A549 (cell line): ENCODE data around the gene RABGEF1.

Experiments
- BHLHE40 ChIP-seq: IDR thresholded peaks from 2 replicates; pipeline ENCODE4 v1.6.1; 2012; ENCODE audit warnings: low read depth, low read length, inconsistent platforms
- CBX2 ChIP-seq: fragments of 200-600 bp; sonication (generic); IDR thresholded peaks from 2 replicates; pipeline ENCODE4 v1.6.1; 2016; ENCODE audit warnings: low read depth, mild to moderate bottlenecking, borderline replicate concordance
- EP300 ChIP-seq, 2 experiments: fragments of >200 bp; sonication (Bioruptor Twin); formaldehyde crosslinking; IDR thresholded peaks; 2 replicates in 1 of 2; 3 replicates in 1 of 2; pipeline ENCODE4 v1.6.1; 2016 to 2017
- MAFK ChIP-seq: fragments of 450-650 bp; IDR thresholded peaks from 2 replicates; pipeline ENCODE4 v1.6.1; 2014; ENCODE audit not compliant: partially characterized antibody
- NFE2L2 ChIP-seq: fragments of 150-350 bp; conservative IDR thresholded peaks from 2 replicates; pipeline ENCODE4 v1.6.1; 2014; ENCODE audit warnings: low read length
- POLR2A ChIP-seq: IDR thresholded peaks from 2 replicates; pipeline ENCODE4 v1.6.1; 2012; ENCODE audit warnings: mild to moderate bottlenecking, low read length
- RCOR1 ChIP-seq: fragments of 150-350 bp; IDR thresholded peaks from 2 replicates; pipeline ENCODE4 v1.6.1; 2014; ENCODE audit warnings: antibody characterized with exemption, low read length, low read depth
- SMC3 ChIP-seq: fragments of >200 bp; sonication (Bioruptor Twin); formaldehyde crosslinking; IDR thresholded peaks from 3 replicates; pipeline ENCODE4 v1.6.1; 2018; ENCODE audit warnings: inconsistent platforms
- TF ChIP-seq, protein P1 (sequence below): fragments of >200 bp; sonication (Bioruptor Twin); formaldehyde crosslinking; IDR thresholded peaks from 3 replicates; pipeline ENCODE4 v1.6.1; 2016
- TF ChIP-seq, protein P2 (sequence below): fragments of >200 bp; sonication (Bioruptor Twin); formaldehyde crosslinking; IDR thresholded peaks from 3 replicates; pipeline ENCODE4 v1.5.1; 2016
- TF ChIP-seq, protein P3 (sequence below): fragments of 250-450 bp; sonication (Bioruptor Pico); IDR thresholded peaks from 2 replicates; pipeline ENCODE4 v1.5.0; 2021; ENCODE audit warnings: mild to moderate bottlenecking, moderate library complexity, borderline replicate concordance
- TF ChIP-seq, protein P4 (sequence below): IDR thresholded peaks from 2 replicates; pipeline ENCODE4 v1.6.1; 2012

DNA sequence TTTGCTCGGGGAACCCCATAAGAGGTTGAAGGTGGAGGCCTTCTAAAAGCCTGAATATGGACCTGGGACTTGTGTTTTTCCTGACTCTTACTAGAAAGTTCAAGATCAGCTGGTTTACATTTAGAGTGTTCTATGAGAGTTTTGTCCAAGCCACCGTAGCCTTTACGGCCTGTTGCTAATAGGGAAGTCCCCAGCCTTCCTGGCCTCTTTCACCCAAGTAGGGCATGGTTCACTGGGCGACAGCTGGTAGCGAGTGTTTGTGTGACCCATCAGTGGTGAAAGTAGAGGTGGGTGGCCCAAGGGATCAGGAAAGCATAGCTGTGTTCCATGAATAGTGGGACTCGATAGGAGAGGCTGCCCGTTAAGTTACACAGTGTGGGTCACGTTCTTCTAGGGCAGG is 60.1 kb downstream of the RABGEF1 start:
- TF ChIP-seq NFE2L2 = no peak
- TF ChIP-seq RCOR1 = no peak
- TF ChIP-seq BHLHE40 = no peak
- TF ChIP-seq, protein P1, sequence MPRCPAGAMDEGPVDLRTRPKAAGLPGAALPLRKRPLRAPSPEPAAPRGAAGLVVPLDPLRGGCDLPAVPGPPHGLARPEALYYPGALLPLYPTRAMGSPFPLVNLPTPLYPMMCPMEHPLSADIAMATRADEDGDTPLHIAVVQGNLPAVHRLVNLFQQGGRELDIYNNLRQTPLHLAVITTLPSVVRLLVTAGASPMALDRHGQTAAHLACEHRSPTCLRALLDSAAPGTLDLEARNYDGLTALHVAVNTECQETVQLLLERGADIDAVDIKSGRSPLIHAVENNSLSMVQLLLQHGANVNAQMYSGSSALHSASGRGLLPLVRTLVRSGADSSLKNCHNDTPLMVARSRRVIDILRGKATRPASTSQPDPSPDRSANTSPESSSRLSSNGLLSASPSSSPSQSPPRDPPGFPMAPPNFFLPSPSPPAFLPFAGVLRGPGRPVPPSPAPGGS = no peak
- no peak for TF ChIP-seq EP300 (IDR thresholded peaks at IDR 0.05)
- TF ChIP-seq MAFK = no peak
- TF ChIP-seq POLR2A = no peak
- TF ChIP-seq, protein P2, sequence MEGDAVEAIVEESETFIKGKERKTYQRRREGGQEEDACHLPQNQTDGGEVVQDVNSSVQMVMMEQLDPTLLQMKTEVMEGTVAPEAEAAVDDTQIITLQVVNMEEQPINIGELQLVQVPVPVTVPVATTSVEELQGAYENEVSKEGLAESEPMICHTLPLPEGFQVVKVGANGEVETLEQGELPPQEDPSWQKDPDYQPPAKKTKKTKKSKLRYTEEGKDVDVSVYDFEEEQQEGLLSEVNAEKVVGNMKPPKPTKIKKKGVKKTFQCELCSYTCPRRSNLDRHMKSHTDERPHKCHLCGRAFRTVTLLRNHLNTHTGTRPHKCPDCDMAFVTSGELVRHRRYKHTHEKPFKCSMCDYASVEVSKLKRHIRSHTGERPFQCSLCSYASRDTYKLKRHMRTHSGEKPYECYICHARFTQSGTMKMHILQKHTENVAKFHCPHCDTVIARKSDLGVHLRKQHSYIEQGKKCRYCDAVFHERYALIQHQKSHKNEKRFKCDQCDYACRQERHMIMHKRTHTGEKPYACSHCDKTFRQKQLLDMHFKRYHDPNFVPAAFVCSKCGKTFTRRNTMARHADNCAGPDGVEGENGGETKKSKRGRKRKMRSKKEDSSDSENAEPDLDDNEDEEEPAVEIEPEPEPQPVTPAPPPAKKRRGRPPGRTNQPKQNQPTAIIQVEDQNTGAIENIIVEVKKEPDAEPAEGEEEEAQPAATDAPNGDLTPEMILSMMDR = no peak
- TF ChIP-seq, protein P3, sequence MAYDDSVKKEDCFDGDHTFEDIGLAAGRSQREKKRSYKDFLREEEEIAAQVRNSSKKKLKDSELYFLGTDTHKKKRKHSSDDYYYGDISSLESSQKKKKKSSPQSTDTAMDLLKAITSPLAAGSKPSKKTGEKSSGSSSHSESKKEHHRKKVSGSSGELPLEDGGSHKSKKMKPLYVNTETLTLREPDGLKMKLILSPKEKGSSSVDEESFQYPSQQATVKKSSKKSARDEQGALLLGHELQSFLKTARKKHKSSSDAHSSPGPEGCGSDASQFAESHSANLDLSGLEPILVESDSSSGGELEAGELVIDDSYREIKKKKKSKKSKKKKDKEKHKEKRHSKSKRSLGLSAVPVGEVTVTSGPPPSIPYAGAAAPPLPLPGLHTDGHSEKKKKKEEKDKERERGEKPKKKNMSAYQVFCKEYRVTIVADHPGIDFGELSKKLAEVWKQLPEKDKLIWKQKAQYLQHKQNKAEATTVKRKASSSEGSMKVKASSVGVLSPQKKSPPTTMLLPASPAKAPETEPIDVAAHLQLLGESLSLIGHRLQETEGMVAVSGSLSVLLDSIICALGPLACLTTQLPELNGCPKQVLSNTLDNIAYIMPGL (CRISPR knock-in tag) = no peak
- TF ChIP-seq, protein P4, sequence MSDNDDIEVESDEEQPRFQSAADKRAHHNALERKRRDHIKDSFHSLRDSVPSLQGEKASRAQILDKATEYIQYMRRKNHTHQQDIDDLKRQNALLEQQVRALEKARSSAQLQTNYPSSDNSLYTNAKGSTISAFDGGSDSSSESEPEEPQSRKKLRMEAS = no peak
- no peak for TF ChIP-seq CBX2
- no peak for TF ChIP-seq SMC3
